GM21737 (cell line): ENCODE measurements around the gene ZNF831.
A peak's percentile ranks its signal among the peaks of the same experiment; 100 is the strongest.

ENCODE experiments used
- ATAC-seq: cut with Tn5 transposase; IDR thresholded peaks from one replicate; pipeline ENCODE4 v1.9.1; 2021; ENCODE audit warnings: mild to moderate bottlenecking, moderate library complexity; ENCODE audit not compliant: unreplicated experiment

Gene ZNF831

GRCh38 chr20:59207742-59208357, 44.2 kb downstream of the ZNF831 start:
- no peak for ATAC-seq

GRCh38 chr20:59210186-59210585, 46.6 kb downstream of the ZNF831 start:
- no peak for ATAC-seq

GRCh38 chr20:59211208-59211765, 47.7 kb downstream of the ZNF831 start:
- no peak for ATAC-seq

DNA sequence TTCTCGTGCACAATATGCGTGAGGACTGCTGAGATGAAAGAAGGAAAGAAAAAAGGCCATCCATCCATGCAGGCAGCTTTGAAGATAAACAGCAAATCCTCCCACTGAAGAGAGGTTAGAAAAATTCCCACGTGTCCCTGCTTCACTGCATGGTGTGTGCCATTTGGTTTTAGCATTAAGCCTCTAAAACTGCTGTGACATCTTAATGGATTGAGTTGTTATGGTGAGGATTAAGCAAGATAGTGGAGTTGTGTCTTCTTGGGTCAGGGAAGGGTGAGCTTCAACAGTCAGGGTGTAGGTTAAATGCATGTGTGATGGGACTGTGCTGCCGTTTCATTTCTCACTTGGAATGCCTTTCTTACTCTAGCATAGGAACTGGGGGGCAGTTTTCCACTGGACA, 50.5 kb downstream of the ZNF831 start:
- no peak for ATAC-seq

GRCh38 chr20:59214606-59215547, 51.3 kb downstream of the ZNF831 start:
- no peak for ATAC-seq

GRCh38 chr20:59217173-59217572, 53.6 kb downstream of the ZNF831 start:
- ATAC-seq = no peak

- ATAC-seq = no peak
Observed at GRCh38 chr20:59217794-59218280, 54.2 kb downstream of the ZNF831 start.

GRCh38 chr20:59219211-59219610, 55.6 kb downstream of the ZNF831 start:
- ATAC-seq = no peak

GRCh38 chr20:59220161-59220560, 56.5 kb downstream of the ZNF831 start:
- no peak for ATAC-seq

DNA sequence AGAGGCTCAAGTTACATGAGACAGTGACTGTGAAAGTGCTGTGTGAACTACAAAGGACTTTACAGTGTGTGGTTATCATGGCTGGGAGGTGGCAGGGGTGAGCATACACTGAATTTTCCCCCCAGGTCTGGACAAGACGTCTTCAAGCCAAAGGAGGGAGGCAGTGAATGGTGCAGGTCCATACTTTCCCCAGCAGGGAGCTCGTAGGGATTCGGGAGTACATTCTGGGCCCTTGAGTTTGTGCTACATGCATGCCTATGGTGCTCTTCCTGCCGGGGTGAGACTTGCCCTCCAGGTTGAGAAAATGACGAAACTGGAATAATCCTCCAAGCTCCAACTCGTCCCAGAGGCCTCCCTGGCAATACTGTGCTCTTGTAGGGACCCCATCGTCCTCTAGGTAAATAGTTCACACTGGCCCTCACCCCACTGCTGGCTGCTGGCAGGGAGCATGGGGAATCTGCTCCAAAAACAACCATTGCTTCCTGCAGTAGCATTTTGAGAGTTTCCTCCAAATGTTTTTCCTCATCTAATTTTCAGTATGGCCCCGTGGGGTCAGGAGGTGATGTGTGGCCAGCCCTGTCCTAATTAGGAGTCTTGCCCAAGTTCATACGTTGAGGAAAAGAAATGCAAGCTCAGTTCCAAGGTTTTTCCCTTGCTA, 57.6 kb downstream of the ZNF831 start:
- ATAC-seq = no peak

GRCh38 chr20:59221707-59222252, 58.2 kb downstream of the ZNF831 start:
- ATAC-seq = no peak

DNA sequence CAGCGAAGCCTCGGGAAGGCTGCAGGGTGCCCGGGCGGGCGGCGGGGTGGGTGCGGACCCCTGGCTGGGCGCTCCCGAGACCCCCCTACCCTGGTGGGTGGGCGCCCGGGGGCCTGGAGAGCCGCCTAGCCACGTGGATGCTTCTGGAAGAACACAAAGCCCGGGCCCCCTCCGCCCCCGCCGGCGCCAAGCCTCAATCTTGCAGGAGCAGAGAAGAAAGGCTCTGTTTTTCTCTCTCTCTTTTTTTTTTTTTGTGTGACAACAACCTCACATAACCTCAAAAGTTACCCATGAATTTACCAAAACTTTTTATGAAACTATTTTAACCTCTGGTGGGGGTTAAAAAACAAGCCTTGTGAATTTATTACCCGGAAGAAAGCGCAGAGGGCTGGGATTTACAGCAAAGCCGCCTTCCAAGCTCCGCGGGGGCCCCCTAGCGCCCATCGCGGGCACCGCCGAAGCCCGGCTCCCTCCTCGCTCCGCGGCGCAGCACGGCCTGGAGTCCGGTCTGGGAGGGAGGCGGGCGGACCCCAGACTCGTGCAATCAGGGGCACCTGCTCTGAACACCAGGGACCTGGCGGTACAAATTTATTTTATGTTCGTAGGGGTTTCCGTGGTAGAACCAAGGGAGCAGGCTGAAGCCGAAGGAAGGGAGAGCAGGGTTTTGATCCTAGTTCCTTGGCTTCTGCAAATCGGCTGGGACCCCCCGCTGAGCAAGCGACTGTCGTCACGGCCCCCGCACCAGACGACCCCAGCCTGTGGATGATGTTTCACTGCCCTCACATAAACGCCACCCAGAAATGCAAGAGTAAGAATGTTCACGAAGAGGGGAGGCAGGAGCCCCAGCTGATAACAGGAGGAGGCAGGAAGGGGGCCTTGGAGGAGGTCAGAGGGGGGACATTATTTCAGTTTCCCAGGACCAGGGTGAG, 58.9 kb downstream of the ZNF831 start:
- peak; percentile 85 for ATAC-seq

DNA sequence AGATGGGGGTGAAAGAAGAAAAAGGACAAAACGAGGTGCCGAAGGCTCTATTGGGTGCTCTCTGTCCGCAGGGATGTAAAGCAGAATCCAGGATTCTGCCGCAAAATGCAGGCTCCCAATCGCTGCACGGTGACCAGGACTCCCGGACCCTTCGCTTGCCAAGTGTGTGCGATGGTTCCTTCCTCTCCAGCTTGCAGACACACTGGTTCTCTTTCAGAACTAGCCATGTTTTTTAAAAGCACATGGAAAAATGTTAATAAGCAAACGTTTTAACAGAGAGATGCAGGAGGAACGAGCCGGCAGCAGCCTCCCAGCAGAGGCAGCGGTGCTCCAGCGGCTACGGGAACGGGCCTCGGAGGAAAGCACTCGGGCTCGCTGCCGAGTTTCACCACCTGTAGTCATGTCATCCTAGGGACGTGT, 59.6 kb downstream of the ZNF831 start:
- no peak for ATAC-seq

GRCh38 chr20:59223750-59224149, 60.1 kb downstream of the ZNF831 start:
- no peak for ATAC-seq

- ATAC-seq = no peak
Observed at GRCh38 chr20:59224236-59224635, 60.6 kb downstream of the ZNF831 start.

- ATAC-seq = no peak
Observed at GRCh38 chr20:59230385-59230784, 66.8 kb downstream of the ZNF831 start.

DNA sequence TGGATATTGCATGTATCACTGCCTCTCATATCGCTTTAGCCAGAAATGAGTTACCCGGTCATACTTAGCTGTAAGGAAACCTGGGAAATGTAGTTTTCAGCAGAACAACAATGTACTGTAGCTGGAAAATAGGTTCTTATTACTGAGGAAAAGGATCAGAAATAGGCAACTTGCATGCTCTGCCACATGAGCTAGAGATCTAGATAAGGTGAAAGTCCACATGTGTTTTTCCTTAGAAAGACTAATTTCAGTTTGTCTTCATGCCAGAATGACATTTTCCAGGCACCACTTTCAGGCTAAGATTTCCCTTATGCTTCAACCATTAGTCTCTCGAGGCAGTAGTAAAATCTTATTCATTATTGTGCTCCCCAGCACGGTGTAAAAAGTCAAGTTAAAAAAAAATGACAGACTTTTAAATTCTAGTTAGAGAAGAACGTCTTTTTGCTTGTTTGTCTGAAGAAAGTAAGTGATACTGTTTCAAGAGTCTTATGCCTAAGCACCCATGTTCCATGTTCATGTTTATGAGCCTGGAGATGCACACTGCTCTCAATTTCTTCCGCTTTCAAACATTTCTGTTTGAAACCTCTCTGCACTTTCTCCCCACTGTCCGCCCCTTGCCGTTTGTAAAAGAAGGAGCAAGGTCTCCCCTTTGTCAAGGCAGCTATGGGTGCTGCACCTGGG, 67.6 kb downstream of the ZNF831 start:
- no peak for ATAC-seq

DNA sequence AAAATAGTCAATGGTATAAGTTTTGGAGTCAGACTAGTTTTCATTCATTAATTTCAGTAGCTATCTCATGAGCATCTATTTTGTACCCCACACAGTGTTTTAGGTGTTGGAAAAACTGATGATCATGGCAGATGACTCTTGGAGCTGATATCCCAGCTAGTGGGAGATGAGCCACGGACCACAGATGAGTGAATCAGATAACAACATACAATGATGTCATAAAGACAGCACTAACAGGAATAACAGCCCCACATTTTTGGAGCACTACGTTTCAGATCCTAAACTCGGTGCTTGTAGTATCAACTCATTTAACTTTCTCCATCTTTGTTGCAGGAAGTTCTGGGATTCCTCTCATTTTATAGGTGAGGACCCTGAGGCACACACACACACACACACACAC, 69.0 kb downstream of the ZNF831 start:
- no peak for ATAC-seq

- ATAC-seq = no peak
Observed at GRCh38 chr20:59235226-59235625, 71.6 kb downstream of the ZNF831 start.
